Smooth muscle cell (in vitro differentiated cells): ENCODE results near the gene MRPS35. TPM values are rescaled to one million over a fixed set of nuclear protein-coding genes. Genes with fewer than 3 reads are reported as not detected.

ENCODE experiments used
- DNase-seq: peaks from one replicate; lab custom pipeline; 2025; ENCODE audit not compliant: unreplicated experiment; lab: John Stamatoyannopoulos, UW
- H2AFZ ChIP-seq: fragments of 200-600 bp; sonication (generic); 2 replicates; pipeline ENCODE4 v1.6.0; 2016; ENCODE audit warnings: antibody characterized with exemption, low read depth, mild to moderate bottlenecking
- H3F3A ChIP-seq: fragments of 200-600 bp; sonication (generic); 2 replicates; pipeline ENCODE4 v1.6.0; 2017; ENCODE audit warnings: antibody characterized with exemption, low read depth
- H3K27ac ChIP-seq: fragments of 200-600 bp; sonication (generic); 2 replicates; pipeline ENCODE4 v1.5.1; 2016; ENCODE audit warnings: low read depth, mild to moderate bottlenecking
- H3K27me3 ChIP-seq: fragments of 200-600 bp; sonication (generic); 2 replicates; pipeline ENCODE4 v1.6.1; 2016; ENCODE audit warnings: low read depth, mild to moderate bottlenecking
- H3K36me3 ChIP-seq: fragments of 200-600 bp; sonication (generic); 2 replicates; pipeline ENCODE4 v1.5.1; 2016; ENCODE audit warnings: low read depth
- H3K4me1 ChIP-seq: fragments of 200-600 bp; sonication (generic); 2 replicates; pipeline ENCODE4 v1.5.1; 2016; ENCODE audit warnings: low read depth
- H3K4me2 ChIP-seq: fragments of 200-600 bp; sonication (generic); 2 replicates; pipeline ENCODE4 v1.6.0; 2016; ENCODE audit warnings: mild to moderate bottlenecking
- H3K4me3 ChIP-seq: fragments of 200-600 bp; sonication (generic); 2 replicates; pipeline ENCODE4 v1.5.1; 2016; ENCODE audit warnings: mild to moderate bottlenecking
- H3K79me2 ChIP-seq: fragments of 200-600 bp; sonication (generic); 2 replicates; pipeline ENCODE4 v1.6.0; 2016; ENCODE audit warnings: low read depth, mild to moderate bottlenecking
- H3K9ac ChIP-seq: fragments of 200-600 bp; sonication (generic); 2 replicates; pipeline ENCODE4 v1.6.0; 2016; ENCODE audit warnings: low read depth
- H3K9me3 ChIP-seq: fragments of 200-600 bp; sonication (generic); replicated peaks from 2 replicates; pipeline ENCODE4 v1.5.1; 2016; ENCODE audit warnings: low read depth
- H4K20me1 ChIP-seq: fragments of 200-600 bp; sonication (generic); 2 replicates; pipeline ENCODE4 v1.6.0; 2016; ENCODE audit warnings: low read depth
- WGBS: methylation state at CpG from one replicate; pipeline ENCODE4 v1.1.7; 2016; ENCODE audit warnings: low lambda C conversion rate; 5-methylcytosine and 5-hydroxymethylcytosine counted together
- polyA plus RNA-seq: library from polyadenylated mRNA; unstranded; fragments of >200 nt; fragmentation: Nextera tagmentation; extraction: Ambion mirVana; gene quantifications from 2 replicates; pipeline ENCODE4 v1.2.1, GENCODE V29; 2016
- small RNA-seq: library from RNA; depleted of rRNA; stranded (forward); fragments of <200 nt; gene quantifications from one replicate; pipeline ENCODE3, GENCODE V24; 2014
- total RNA-seq: library from RNA; depleted of rRNA; stranded (reverse); fragments of >200 nt; gene quantifications from 2 replicates; pipeline ENCODE4 v1.2.3, GENCODE V29; 2014
- TF ChIP-seq, protein P1 (sequence below): fragments of 200-600 bp; sonication (generic); IDR thresholded peaks from 2 replicates; pipeline ENCODE4 v1.5.1; 2017; ENCODE audit warnings: borderline replicate concordance, mild to moderate bottlenecking, antibody characterized with exemption; ENCODE audit not compliant: insufficient read depth, poor library complexity, severe bottlenecking

MRPS35 gene
- total and polyA plus RNA-seq, 2 experiments from 2014 or later, result 51.6 to 77.1 TPM

GRCh38 chr12:27802936-27803335 is 92.3 kb downstream of the MRPS35 start:
- no peak overlapping the region for H3K9ac ChIP-seq
- TF ChIP-seq, protein P1, sequence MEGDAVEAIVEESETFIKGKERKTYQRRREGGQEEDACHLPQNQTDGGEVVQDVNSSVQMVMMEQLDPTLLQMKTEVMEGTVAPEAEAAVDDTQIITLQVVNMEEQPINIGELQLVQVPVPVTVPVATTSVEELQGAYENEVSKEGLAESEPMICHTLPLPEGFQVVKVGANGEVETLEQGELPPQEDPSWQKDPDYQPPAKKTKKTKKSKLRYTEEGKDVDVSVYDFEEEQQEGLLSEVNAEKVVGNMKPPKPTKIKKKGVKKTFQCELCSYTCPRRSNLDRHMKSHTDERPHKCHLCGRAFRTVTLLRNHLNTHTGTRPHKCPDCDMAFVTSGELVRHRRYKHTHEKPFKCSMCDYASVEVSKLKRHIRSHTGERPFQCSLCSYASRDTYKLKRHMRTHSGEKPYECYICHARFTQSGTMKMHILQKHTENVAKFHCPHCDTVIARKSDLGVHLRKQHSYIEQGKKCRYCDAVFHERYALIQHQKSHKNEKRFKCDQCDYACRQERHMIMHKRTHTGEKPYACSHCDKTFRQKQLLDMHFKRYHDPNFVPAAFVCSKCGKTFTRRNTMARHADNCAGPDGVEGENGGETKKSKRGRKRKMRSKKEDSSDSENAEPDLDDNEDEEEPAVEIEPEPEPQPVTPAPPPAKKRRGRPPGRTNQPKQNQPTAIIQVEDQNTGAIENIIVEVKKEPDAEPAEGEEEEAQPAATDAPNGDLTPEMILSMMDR, result no peak
- H3K4me1 ChIP-seq, result no peaks in the 10 kb centered on the region
- H3K27ac ChIP-seq, result no peak overlapping the region
- H3K9me3 ChIP-seq, result no peaks in the 10 kb centered on the region
- H3K79me2 ChIP-seq, result no peaks in the 10 kb centered on the region
- H4K20me1 ChIP-seq, result no peaks in the 10 kb centered on the region
- peaks cover 6% of the 10 kb centered on the region for H3F3A ChIP-seq
- no peak overlapping the region for H2AFZ ChIP-seq
- no peak for DNase-seq
- no peak overlapping the region for H3K4me3 ChIP-seq
- H3K4me2 ChIP-seq, result no peak overlapping the region
- no peaks in the 10 kb centered on the region for H3K27me3 ChIP-seq
- H3K36me3 ChIP-seq, result peaks cover 7% of the 10 kb centered on the region
- 93% methylated on average over 2 of the region's 2 CpGs for WGBS

DNA sequence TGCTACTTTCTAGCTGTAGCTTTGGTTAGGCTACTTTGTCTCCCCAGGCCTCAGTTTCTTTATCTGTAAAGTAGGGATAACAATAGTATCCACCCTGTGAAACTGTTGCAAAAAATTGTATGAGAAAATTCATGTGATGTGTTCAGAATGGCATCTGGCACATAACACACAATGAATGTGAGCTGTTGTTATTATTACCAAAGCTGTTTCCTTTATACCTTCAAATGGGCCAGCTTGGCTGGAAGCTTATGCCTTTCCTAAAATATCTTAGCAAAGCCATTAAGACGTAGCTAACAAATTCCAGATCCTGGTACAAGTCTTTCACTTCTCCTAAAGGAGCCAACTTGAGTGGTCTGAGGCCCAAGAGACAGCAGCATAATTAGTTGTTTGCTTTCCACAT is 94.6 kb downstream of the MRPS35 start:
- WGBS, result 55% methylated on average over 1 of the region's 1 CpG
- no peak for DNase-seq
- Histone ChIP-seq H3K79me2 (no peaks in the 10 kb centered on the region), H3K27ac (no peak overlapping the region), H3K36me3 (no peaks in the 10 kb centered on the region), H3F3A (no peaks in the 10 kb centered on the region), H2AFZ (no peak overlapping the region), H3K27me3 (no peaks in the 10 kb centered on the region), H3K9me3 (no peaks in the 10 kb centered on the region), H3K4me3 (no peak overlapping the region), H3K4me1 (no peaks in the 10 kb centered on the region), H3K4me2 (no peak overlapping the region), H4K20me1 (no peaks in the 10 kb centered on the region), H3K9ac (no peak overlapping the region)
- TF ChIP-seq, protein P1, result no peak

Small RNA genes lying within 50 kb of the gene (small RNA-seq; reads per million reads assigned to genes)
- gene RF00019, result not detected

Other genes with a start within 250 kb of the MRPS35 start
- gene PPFIBP1, start 186.6 kb upstream of the MRPS35 start, total RNA-seq, result 150 and 156 TPM in 2 replicates
- 45.7 and 79.1 TPM in 2 replicates for gene PPFIBP1, start 186.6 kb upstream of the MRPS35 start, polyA plus RNA-seq
- gene REP15, start 14.4 kb upstream of the MRPS35 start, total RNA-seq, result 1.7 and 3.6 TPM in 2 replicates
- 0.47 and 2.2 TPM in 2 replicates for gene REP15, start 14.4 kb upstream of the MRPS35 start, polyA plus RNA-seq
- 35.4 and 38.0 TPM in 2 replicates for gene KLHL42, start 69.4 kb downstream of the MRPS35 start, total RNA-seq
- 25.6 and 39.7 TPM in 2 replicates for gene KLHL42, start 69.4 kb downstream of the MRPS35 start, polyA plus RNA-seq
- gene MANSC4, start 69.4 kb downstream of the MRPS35 start, total RNA-seq, result 2.6 and 2.9 TPM in 2 replicates
- 0.47 and 5.5 TPM in 2 replicates for gene MANSC4, start 69.4 kb downstream of the MRPS35 start, polyA plus RNA-seq